Coronary artery (tissue), 2 donors: ENCODE measurements around the gene ERO1B.

Experiments used
- DNase-seq: peaks from one replicate; pipeline ENCODE4 v3.0.0-alpha.2; 2017; ENCODE audit warnings: low spot score
- H3K27ac ChIP-seq, 2 donors: fragments of 200-600 bp; sonication (generic); one replicate each; pipeline ENCODE4 v1.5.1; 2016 to 2019
- H3K4me3 ChIP-seq: fragments of 200-600 bp; sonication (generic); 2 replicates; pipeline ENCODE4 v1.5.1; 2016; ENCODE audit warnings: mild to moderate bottlenecking, moderate library complexity
- TF ChIP-seq, protein P1 (sequence below): fragments of 200-600 bp; sonication (generic); IDR thresholded peaks from one replicate; pipeline ENCODE4 v1.5.1; 2019; ENCODE audit warnings: antibody characterized with exemption

Gene ERO1B

DNA sequence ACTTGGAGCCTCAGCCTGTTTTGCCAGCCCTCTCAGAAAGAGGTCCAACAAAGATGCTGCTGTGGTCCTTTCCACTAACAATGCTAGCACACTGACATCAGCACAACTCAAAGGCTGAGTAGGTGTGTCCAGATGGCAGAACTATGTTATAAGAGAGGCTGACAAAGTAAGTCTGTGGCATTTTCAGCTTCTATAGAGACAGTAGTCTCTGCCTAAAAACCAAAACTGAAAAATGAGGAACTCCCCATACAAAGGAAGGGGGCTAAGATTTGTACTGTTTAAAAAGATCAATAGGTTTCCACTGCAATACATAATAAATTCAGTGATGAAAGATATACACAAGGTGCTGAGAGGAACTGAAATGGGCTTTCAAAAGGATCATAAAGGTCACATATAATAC lies 12.3 kb downstream of the ERO1B start:
- Histone ChIP-seq H3K27ac (no peak overlapping the region), H3K4me3 (no peak overlapping the region)
- TF ChIP-seq, protein P1, sequence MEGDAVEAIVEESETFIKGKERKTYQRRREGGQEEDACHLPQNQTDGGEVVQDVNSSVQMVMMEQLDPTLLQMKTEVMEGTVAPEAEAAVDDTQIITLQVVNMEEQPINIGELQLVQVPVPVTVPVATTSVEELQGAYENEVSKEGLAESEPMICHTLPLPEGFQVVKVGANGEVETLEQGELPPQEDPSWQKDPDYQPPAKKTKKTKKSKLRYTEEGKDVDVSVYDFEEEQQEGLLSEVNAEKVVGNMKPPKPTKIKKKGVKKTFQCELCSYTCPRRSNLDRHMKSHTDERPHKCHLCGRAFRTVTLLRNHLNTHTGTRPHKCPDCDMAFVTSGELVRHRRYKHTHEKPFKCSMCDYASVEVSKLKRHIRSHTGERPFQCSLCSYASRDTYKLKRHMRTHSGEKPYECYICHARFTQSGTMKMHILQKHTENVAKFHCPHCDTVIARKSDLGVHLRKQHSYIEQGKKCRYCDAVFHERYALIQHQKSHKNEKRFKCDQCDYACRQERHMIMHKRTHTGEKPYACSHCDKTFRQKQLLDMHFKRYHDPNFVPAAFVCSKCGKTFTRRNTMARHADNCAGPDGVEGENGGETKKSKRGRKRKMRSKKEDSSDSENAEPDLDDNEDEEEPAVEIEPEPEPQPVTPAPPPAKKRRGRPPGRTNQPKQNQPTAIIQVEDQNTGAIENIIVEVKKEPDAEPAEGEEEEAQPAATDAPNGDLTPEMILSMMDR = no peak
- DNase-seq = no peak

GRCh38 chr1:236261898-236262297 lies 19.9 kb downstream of the ERO1B start:
- H3K4me3 ChIP-seq = no peak overlapping the region
- TF ChIP-seq, protein P1 = no peak
- no peak overlapping the region for H3K27ac ChIP-seq
- no peak for DNase-seq

- DNase-seq = no peak
- TF ChIP-seq, protein P1 = no peak
- no peak overlapping the region for H3K27ac ChIP-seq
- H3K4me3 ChIP-seq = no peak overlapping the region
Measured at GRCh38 chr1:236261033-236261432, 20.7 kb downstream of the ERO1B start.

- no peak for DNase-seq
- H3K27ac ChIP-seq = no peak overlapping the region
- no peak overlapping the region for H3K4me3 ChIP-seq
- TF ChIP-seq, protein P1 = no peak
Measured at GRCh38 chr1:236259043-236259442, 22.7 kb downstream of the ERO1B start.

- DNase-seq = no peak
- no peak overlapping the region for H3K27ac ChIP-seq
- TF ChIP-seq, protein P1 = no peak
- H3K4me3 ChIP-seq = no peak overlapping the region
Measured at GRCh38 chr1:236258114-236258622, 23.6 kb downstream of the ERO1B start.

GRCh38 chr1:236257216-236257615 lies 24.5 kb downstream of the ERO1B start:
- no peak for DNase-seq
- Histone ChIP-seq H3K4me3 (no peak overlapping the region), H3K27ac (no peak overlapping the region)
- TF ChIP-seq, protein P1 = no peak

DNA sequence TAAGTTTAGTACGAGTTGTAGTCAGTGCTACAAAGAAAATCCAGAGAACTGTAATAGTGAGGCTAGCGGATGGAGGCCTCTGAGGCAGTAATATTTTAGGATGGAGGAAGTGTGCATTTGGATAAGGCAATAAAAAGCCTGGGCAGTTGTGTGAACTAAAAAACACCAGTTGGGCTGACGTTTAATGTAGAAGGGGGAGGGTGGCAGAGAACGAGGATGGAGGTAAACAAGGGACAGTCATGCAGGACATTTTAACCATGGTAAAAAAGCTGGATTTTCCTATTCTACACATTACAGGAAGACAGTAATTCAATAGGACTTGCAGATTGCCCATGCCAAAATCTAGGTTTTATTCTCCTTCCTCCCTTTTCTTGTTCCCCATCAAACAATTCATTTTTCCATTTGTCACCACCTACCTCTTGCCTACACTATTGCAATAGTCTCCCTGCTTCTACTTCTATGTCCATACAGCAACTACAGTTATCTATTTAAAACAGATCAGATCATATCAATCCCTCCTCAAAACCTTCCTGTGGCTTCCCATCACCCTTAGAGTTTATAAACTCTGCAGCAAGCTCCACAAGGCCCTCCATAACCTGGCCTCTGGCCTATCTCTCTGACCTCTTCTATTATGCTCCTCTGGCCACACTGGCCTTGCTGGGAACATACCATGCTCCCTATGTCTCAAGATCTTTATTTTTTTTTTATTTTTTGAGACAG lies 27.7 kb downstream of the ERO1B start:
- Histone ChIP-seq H3K4me3 (no peak overlapping the region), H3K27ac (no peak overlapping the region)
- TF ChIP-seq, protein P1 = no peak
- DNase-seq = no peak
